IPS-20b (cell line): ENCODE results near the gene PLAU.

Source experiments
- H3K27ac ChIP-seq: one replicate; pipeline ENCODE4 v1.5.1; 2013; ENCODE audit warnings: low read length
- H3K27me3 ChIP-seq: 2 replicates; pipeline ENCODE4 v1.6.1; 2013; ENCODE audit warnings: mild to moderate bottlenecking, low read length, inconsistent platforms; ENCODE audit not compliant: insufficient read depth
- H3K36me3 ChIP-seq: 2 replicates; pipeline ENCODE4 v1.6.1; 2013; ENCODE audit warnings: low read depth, mild to moderate bottlenecking, inconsistent platforms, low read length, moderate library complexity; ENCODE audit not compliant: insufficient read depth
- H3K4me1 ChIP-seq: 2 replicates; pipeline ENCODE4 v1.6.1; 2013; ENCODE audit warnings: mild to moderate bottlenecking, control low read depth, inconsistent platforms, low read length, moderate library complexity; ENCODE audit not compliant: insufficient read depth
- H3K4me3 ChIP-seq: 2 replicates; pipeline ENCODE4 v1.5.1; 2013; ENCODE audit warnings: mild to moderate bottlenecking, low read length, inconsistent platforms
- H3K9ac ChIP-seq: 2 replicates; pipeline ENCODE4 v1.6.1; 2013; ENCODE audit warnings: low read depth, mild to moderate bottlenecking, inconsistent platforms, low read length, moderate library complexity
- H3K9me3 ChIP-seq: 2 replicates; pipeline ENCODE4 v1.6.1; 2013; ENCODE audit warnings: mild to moderate bottlenecking, low read depth, low read length, inconsistent platforms; ENCODE audit not compliant: insufficient read depth

The PLAU gene

GRCh38 chr10:73931767-73932619 lies 21.1 kb downstream of the PLAU start:
- peaks cover 14% of the 10 kb centered on the region; the same call in 1 of the 2 replicates for H3K4me1 ChIP-seq
- H3K36me3 ChIP-seq: no peaks in the 10 kb centered on the region
- H3K9me3 ChIP-seq: no peaks in the 10 kb centered on the region
- H3K27me3 ChIP-seq: no peaks in the 10 kb centered on the region
- H3K4me3 ChIP-seq: no peak overlapping the region
- peak overlapping the region; percentile 34; the same call in 1 of the 2 replicates for H3K9ac ChIP-seq
- no peak overlapping the region for H3K27ac ChIP-seq

- Histone ChIP-seq H3K27me3 (no peaks in the 10 kb centered on the region), H3K4me3 (no peak overlapping the region), H3K9ac (no peak overlapping the region; the same call in 1 of the 2 replicates), H3K9me3 (no peaks in the 10 kb centered on the region), H3K4me1 (peaks cover 14% of the 10 kb centered on the region; the same call in 1 of the 2 replicates), H3K27ac (no peak overlapping the region), H3K36me3 (no peaks in the 10 kb centered on the region)
Observed at GRCh38 chr10:73932620-73933112, 21.7 kb downstream of the PLAU start.

- no peaks in the 10 kb centered on the region for H3K36me3 ChIP-seq
- H3K9me3 ChIP-seq: no peaks in the 10 kb centered on the region
- no peak overlapping the region for H3K4me3 ChIP-seq
- peaks cover 14% of the 10 kb centered on the region; the same call in 1 of the 2 replicates for H3K4me1 ChIP-seq
- no peaks in the 10 kb centered on the region for H3K27me3 ChIP-seq
- H3K27ac ChIP-seq: no peak overlapping the region
- no peak overlapping the region for H3K9ac ChIP-seq
Observed at GRCh38 chr10:73934074-73934473, 23.1 kb downstream of the PLAU start.

GRCh38 chr10:73935895-73936294 lies 25.0 kb downstream of the PLAU start:
- H3K4me3 ChIP-seq: no peak overlapping the region
- H3K9ac ChIP-seq: no peak overlapping the region
- no peaks in the 10 kb centered on the region for H3K9me3 ChIP-seq
- no peaks in the 10 kb centered on the region for H3K36me3 ChIP-seq
- H3K4me1 ChIP-seq: peaks cover 16% of the 10 kb centered on the region; the same call in 1 of the 2 replicates
- H3K27me3 ChIP-seq: peaks cover 3% of the 10 kb centered on the region
- H3K27ac ChIP-seq: no peak overlapping the region

DNA sequence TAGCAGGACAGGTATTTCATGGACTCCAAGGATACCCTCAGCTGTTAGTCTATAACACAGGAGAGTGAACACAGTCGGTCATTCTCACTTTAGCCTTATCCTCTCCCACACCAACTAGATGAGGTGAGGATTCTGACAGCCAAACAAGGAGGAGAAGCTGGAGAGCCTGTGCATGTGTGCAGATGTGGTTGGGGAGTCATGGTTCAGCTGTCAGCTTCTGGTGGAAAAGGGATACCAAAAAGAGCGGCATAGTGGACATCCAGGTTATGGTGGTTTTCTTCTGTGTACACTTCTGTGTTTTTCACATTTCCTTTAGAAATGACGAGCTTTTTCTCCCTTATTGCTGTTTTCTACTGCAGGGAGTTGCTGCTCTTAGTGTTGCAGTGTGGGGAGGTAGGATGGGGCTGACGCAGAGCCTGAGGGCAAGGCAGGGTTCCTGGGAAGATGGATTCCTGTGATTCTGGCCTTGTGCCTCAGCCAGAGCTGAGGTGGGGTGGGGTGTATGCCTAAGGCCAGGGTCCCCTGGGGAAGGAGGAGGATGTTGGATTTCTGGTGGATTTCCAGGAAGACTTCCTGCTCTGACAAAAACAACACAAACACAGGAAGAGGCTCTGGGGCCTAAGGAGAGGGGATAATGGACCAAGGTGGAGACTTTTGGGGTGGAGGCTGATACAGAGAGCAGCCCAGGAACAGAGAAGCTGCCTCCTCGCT lies 26.6 kb downstream of the PLAU start:
- no peaks in the 10 kb centered on the region for H3K9me3 ChIP-seq
- H3K9ac ChIP-seq: no peak overlapping the region

GRCh38 chr10:73940634-73941221 lies 29.8 kb downstream of the PLAU start:
- Histone ChIP-seq H3K4me3 (peak overlapping the region; percentile 12; the same call in 1 of the 2 replicates), H3K9ac (peak overlapping the region; percentile 37; the same call in 1 of the 2 replicates), H3K36me3 (no peaks in the 10 kb centered on the region), H3K4me1 (0 out of 2 replicates have a peak, but pooled peaks cover 3% of the 10 kb centered on the region), H3K27ac (no peak overlapping the region), H3K9me3 (no peaks in the 10 kb centered on the region), H3K27me3 (peaks cover 9% of the 10 kb centered on the region)

More for the DNA sequence above, 26.6 kb downstream of the PLAU start:
- Histone ChIP-seq H3K4me3 (no peak overlapping the region), H3K27ac (no peak overlapping the region), H3K4me1 (0 out of 2 replicates have a peak, but pooled peaks cover 8% of the 10 kb centered on the region), H3K36me3 (no peaks in the 10 kb centered on the region), H3K27me3 (peaks cover 9% of the 10 kb centered on the region)

DNA sequence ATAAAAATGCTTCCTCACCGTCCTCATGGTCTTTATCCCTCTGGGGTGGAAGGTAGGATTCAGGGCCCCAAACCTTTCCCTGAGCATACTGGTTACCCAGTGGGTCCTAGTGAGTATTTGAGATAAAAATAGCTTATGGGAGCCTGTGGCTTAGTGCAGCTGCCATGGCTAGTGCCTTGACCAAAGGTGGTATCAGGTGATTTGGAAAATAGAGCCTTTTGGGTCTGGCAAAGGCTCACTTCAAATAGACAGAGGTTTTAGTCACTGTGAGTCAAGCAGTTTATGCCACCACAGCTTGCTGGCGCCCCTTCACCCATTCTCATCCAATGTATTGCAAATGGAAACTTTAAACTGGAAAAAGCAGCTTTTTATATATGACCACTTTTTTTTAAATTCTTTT lies 30.4 kb downstream of the PLAU start:
- H3K36me3 ChIP-seq: no peaks in the 10 kb centered on the region
- peaks cover 9% of the 10 kb centered on the region for H3K27me3 ChIP-seq
- H3K9me3 ChIP-seq: no peaks in the 10 kb centered on the region
- peak overlapping the region; percentile 37; the same call in 1 of the 2 replicates for H3K9ac ChIP-seq
- no peak overlapping the region for H3K27ac ChIP-seq
- 0 out of 2 replicates have a peak, but pooled peaks cover 3% of the 10 kb centered on the region for H3K4me1 ChIP-seq
- H3K4me3 ChIP-seq: no peak overlapping the region

DNA sequence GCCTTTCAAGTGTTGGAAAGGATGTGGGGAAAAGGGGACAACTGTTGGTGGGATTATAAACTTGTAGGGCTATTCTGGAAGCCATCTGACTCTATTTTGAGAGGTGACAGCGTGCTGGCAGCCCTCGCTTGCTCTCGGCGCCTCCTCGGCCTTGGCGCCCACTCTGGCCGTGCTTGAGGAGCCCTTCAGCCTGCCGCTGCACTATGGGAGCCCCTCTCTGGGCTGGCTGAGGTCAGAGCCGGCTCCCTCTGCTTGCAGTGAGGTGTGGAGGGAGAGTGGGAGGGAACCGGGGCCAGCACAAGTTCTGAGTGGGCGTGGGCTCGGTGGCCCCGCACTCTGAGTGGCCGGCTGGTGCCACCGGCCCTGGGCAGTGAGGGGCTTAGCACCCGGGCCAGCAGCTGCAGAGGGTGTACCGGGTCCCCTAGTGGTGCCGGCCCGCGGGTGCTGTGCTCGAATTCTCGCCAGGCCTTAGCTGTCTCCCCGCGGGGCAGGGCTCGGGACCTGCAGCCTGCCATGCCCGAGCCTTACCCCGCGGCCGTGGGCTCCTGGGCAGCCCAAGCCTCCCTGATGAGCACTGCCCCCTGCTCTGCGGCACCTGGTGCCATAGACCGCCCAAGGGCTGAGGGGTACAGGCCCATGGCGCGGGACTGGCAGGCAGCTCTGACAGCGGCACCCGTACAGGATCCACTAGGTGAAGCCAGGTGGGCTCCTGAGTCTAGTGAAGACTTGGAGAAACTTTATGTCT lies 33.6 kb downstream of the PLAU start:
- peaks cover 9% of the 10 kb centered on the region for H3K27me3 ChIP-seq

DNA sequence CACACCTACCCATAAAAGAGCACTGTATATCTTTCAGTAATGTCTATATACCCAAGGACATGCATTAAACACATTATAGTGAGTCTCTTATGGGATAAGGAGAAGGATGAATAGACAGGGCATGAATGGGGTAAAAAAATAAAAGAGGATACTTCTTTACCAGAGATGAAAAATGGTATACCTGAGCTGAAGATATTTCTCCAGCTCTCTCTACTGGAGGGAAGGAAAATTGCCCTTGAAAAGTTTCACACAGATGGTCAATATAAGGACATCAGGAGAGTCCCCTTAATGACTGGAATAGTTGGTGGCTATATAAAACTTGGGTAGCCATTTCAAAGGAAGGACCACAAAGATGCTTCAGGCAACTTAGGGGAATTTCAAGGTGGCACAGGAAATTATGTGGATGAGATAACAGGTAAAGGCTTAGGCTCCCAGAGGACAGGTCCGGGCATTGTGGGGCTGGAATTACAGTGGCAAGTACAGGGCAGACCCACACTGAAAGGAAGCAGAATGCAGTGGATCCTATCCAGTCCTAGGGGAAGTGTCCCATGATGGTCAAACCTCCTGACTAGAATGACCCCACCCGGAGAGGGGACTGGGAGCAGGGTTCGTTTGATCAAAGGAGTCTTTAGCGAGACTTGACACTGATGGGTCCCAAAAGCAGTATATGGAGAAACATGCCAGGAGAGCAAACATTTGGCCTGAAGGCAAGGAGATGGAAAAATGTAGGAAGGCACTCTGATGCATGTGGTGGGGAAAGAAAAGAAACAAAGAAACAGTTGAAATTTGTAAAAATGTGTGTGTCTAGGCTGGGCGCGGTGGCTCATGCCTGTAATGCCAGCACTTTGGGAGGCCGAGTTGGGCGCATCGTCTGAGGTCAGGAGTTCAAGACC lies 35.6 kb downstream of the PLAU start:
- H3K27ac ChIP-seq: no peak overlapping the region
- H3K27me3 ChIP-seq: peaks cover under 1% of the 10 kb centered on the region; the same call in 1 of the 2 replicates
- no peak overlapping the region for H3K4me3 ChIP-seq
- H3K36me3 ChIP-seq: no peaks in the 10 kb centered on the region
- no peaks in the 10 kb centered on the region for H3K9me3 ChIP-seq
- H3K4me1 ChIP-seq: peaks cover 4% of the 10 kb centered on the region; the same call in 1 of the 2 replicates
- no peak overlapping the region for H3K9ac ChIP-seq

More for the DNA sequence above, 33.6 kb downstream of the PLAU start:
- Histone ChIP-seq H3K27ac (no peak overlapping the region), H3K4me3 (no peak overlapping the region), H3K9me3 (no peaks in the 10 kb centered on the region), H3K4me1 (0 out of 2 replicates have a peak, but pooled peaks cover 3% of the 10 kb centered on the region), H3K9ac (no peak overlapping the region), H3K36me3 (no peaks in the 10 kb centered on the region)

DNA sequence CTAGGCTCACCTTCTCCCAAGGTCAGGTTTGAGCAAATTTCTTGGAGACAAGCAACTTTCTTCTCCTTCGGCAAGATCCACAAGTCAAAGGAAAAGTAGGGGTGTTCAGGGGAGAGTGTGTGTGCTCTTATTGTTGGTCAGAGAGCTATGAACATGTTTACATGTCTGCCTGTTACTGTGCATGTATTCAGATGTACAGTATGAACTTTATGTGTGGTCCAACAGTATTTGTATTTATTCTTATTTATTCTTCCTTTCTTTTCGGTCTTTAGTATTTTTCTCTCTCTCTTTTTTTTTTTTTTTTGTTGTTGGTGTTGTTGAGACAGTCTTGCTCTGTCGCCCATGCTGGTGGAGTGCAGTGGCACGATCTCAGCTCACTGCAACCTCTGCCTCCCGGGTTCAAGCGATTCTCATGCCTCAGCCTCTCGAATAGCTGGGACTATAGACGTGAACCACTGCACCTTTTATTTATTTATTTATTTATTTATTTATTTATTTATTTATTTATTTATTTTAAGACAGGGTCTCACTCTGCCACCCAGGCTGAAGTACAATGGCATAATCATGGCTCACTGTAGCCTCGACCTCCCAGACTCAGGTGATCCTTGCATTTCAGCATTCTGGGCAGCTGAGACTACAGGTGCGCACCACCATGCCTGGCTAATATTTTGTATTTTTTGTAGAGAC lies 38.2 kb downstream of the PLAU start:
- Histone ChIP-seq H3K27me3 (no peaks in the 10 kb centered on the region), H3K36me3 (no peaks in the 10 kb centered on the region), H3K4me1 (peaks cover 4% of the 10 kb centered on the region; the same call in 1 of the 2 replicates), H3K9ac (no peak overlapping the region), H3K27ac (no peak overlapping the region), H3K9me3 (no peaks in the 10 kb centered on the region), H3K4me3 (no peak overlapping the region)
